SK-N-MC (cell line): ENCODE measurements around the gene C1orf198.

Experiments used
- EZH2 ChIP-seq: fragments of 200-600 bp; sonication (generic); IDR thresholded peaks from one replicate; pipeline ENCODE4 v1.6.1; 2017; ENCODE audit warnings: antibody characterized with exemption
- FOXP2 ChIP-seq: optimal IDR thresholded peaks from 2 replicates; pipeline ENCODE3; 2011; ENCODE audit warnings: mild to moderate bottlenecking, moderate library complexity; ENCODE audit not compliant: insufficient read depth; ENCODE audit errors: extremely low read length, control extremely low read depth
- POLR2AphosphoS5 ChIP-seq: IDR thresholded peaks from 2 replicates; pipeline ENCODE4 v1.6.1; 2012; ENCODE audit warnings: mild to moderate bottlenecking, low read depth, low read length, borderline replicate concordance

DNA sequence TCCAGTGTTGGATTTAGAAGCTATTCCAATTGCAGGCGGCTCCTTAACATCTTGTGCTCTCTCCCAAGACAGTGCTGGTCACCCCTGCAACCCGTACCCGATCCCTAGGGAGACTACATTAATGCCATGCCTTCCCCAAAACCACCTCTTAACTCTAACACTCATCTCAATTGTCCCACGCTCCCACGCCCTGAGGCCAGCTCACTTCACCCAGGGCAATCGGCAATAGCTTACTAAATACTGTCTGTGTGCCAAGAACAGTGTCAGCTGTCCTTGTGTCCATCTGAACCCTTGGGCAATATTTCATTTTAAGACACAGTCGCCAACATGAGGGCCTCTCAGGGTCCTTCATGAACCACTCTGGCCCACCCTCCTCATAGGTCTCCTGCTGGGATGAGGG lies 13.9 kb downstream of the C1orf198 start:
- no peak for TF ChIP-seq EZH2
- no peak for TF ChIP-seq POLR2AphosphoS5
- TF ChIP-seq FOXP2 = no peak
